ENCODE results near the gene TLX1. TPM values are rescaled to one million over a fixed set of nuclear protein-coding genes. Genes with fewer than 3 reads are reported as not detected.

Gene TLX1
- total RNA-seq, 1 experiment from 2014 or later = not detected

- H2AFZ ChIP-seq = no peak overlapping the region
- H4K20me1 ChIP-seq (ENCODE audit: insufficient read depth) = no peaks in the 10 kb centered on the region
- BruUV-seq (replicated peaks) = no TSS peak
- no peaks in the 10 kb centered on the region for H3K9me2 ChIP-seq (ENCODE audit: insufficient read depth)
- H3K4me2 ChIP-seq = no peak overlapping the region
- H3K79me2 ChIP-seq (ENCODE audit: low read depth) = no peaks in the 10 kb centered on the region
- H3K4me3 ChIP-seq = no peak overlapping the region
- intact Hi-C loops (cut with micrococcal nuclease; ENCODE audit: unreplicated experiment) = loop anchor here (1.0 kb wide), 1 partner anchor 47 kb away; no protein-coding TSS in a partner anchor
- TF ChIP-seq EZH2 (IDR thresholded peaks at IDR 0.05; ENCODE audit: low read depth) (no peak), CTCF (conservative IDR thresholded peaks at IDR 0.05) (no peak)
- no peaks in the 10 kb centered on the region for H3F3A ChIP-seq (ENCODE audit: insufficient read depth, low read depth)
- no peak overlapping the region for H3K27ac ChIP-seq
- no peak for DNase-seq
- no peaks in the 10 kb centered on the region for H3K36me3 ChIP-seq (ENCODE audit: low read depth)
- H3K27me3 ChIP-seq (ENCODE audit: insufficient read depth, low read depth) = peaks cover 34% of the 10 kb centered on the region
- ChIA-PET POLR2A (ENCODE audit: unreplicated experiment) (interaction anchor here (0.6 kb wide), 1 partner anchor 174 kb away, joined by 4 read pairs; no protein-coding TSS in a partner anchor), CTCF (interaction anchor here (0.6 to 1.8 kb wide), 2 partner anchors 47 to 52 kb away, joined by 4 to 20 read pairs; no protein-coding TSS in a partner anchor)
- no peaks in the 10 kb centered on the region for H3K4me1 ChIP-seq (replicated peaks; ENCODE audit: insufficient read depth)
- H3K9me3 ChIP-seq (ENCODE audit: insufficient read depth, low read depth) = no peaks in the 10 kb centered on the region
These were observed 36.1 kb upstream of the TLX1 start for GRCh38 chr10:101095004-101095403.

- no peaks in the 10 kb centered on the region for H3F3A ChIP-seq (ENCODE audit: insufficient read depth, low read depth)
- CTCF ChIA-PET = interaction anchor here (0.5 to 1.8 kb wide), 5 partner anchors 28 to 1092 kb away, joined by 3 to 20 read pairs (median 4); no protein-coding TSS in a partner anchor
- no peaks in the 10 kb centered on the region for H3K9me3 ChIP-seq (ENCODE audit: insufficient read depth, low read depth)
- H3K27ac ChIP-seq = no peak overlapping the region
- POLR2A ChIA-PET (ENCODE audit: unreplicated experiment) = interaction anchor here (0.6 kb wide), 1 partner anchor 174 kb away, joined by 4 read pairs; no protein-coding TSS in a partner anchor
- no TSS peak for BruUV-seq (replicated peaks)
- H4K20me1 ChIP-seq (ENCODE audit: insufficient read depth) = no peaks in the 10 kb centered on the region
- no peak overlapping the region for H2AFZ ChIP-seq
- DNase-seq = peak; percentile 55 to 68
- no peaks in the 10 kb centered on the region for H3K79me2 ChIP-seq (ENCODE audit: low read depth)
- H3K9me2 ChIP-seq (ENCODE audit: insufficient read depth) = no peaks in the 10 kb centered on the region
- H3K36me3 ChIP-seq (ENCODE audit: low read depth) = no peaks in the 10 kb centered on the region
- no peaks in the 10 kb centered on the region for H3K4me1 ChIP-seq (replicated peaks; ENCODE audit: insufficient read depth)
- H3K4me2 ChIP-seq = no peak overlapping the region
- intact Hi-C loops (cut with micrococcal nuclease; ENCODE audit: unreplicated experiment) = loop anchor here (1.0 kb wide), 1 partner anchor 47 kb away; no protein-coding TSS in a partner anchor
- no peak overlapping the region for H3K4me3 ChIP-seq
- TF ChIP-seq EZH2 (IDR thresholded peaks at IDR 0.05; ENCODE audit: low read depth) (no peak), CTCF (conservative IDR thresholded peaks at IDR 0.05) (peak; percentile 79)
- peaks cover 38% of the 10 kb centered on the region for H3K27me3 ChIP-seq (ENCODE audit: insufficient read depth, low read depth)
These were observed 35.4 kb upstream of the TLX1 start for GRCh38 chr10:101095550-101096213.

GRCh38 chr10:101096378-101096777 lies 34.7 kb upstream of the TLX1 start:
- no peaks in the 10 kb centered on the region for H3K9me3 ChIP-seq (ENCODE audit: insufficient read depth, low read depth)
- intact Hi-C loops (cut with micrococcal nuclease; ENCODE audit: unreplicated experiment) = no loop called here
- no peaks in the 10 kb centered on the region for H3F3A ChIP-seq (ENCODE audit: insufficient read depth, low read depth)
- no TSS peak for BruUV-seq (replicated peaks)
- peaks cover 45% of the 10 kb centered on the region for H3K27me3 ChIP-seq (ENCODE audit: insufficient read depth, low read depth)
- no peak for DNase-seq
- TF ChIP-seq CTCF (conservative IDR thresholded peaks at IDR 0.05) = no peak
- no peak for TF ChIP-seq EZH2 (IDR thresholded peaks at IDR 0.05; ENCODE audit: low read depth)
- ChIA-PET CTCF (interaction anchor here (0.9 to 1.8 kb wide), 2 partner anchors 27 to 46 kb away, joined by 4 to 20 read pairs; no protein-coding TSS in a partner anchor), POLR2A (ENCODE audit: unreplicated experiment) (no interaction called here)
- no peaks in the 10 kb centered on the region for H3K9me2 ChIP-seq (ENCODE audit: insufficient read depth)
- H3K4me1 ChIP-seq (replicated peaks; ENCODE audit: insufficient read depth) = no peaks in the 10 kb centered on the region
- no peaks in the 10 kb centered on the region for H4K20me1 ChIP-seq (ENCODE audit: insufficient read depth)
- H3K79me2 ChIP-seq (ENCODE audit: low read depth) = no peaks in the 10 kb centered on the region
- no peak overlapping the region for H2AFZ ChIP-seq
- no peak overlapping the region for H3K4me2 ChIP-seq
- no peak overlapping the region for H3K27ac ChIP-seq
- no peaks in the 10 kb centered on the region for H3K36me3 ChIP-seq (ENCODE audit: low read depth)
- H3K4me3 ChIP-seq = no peak overlapping the region
